Subcutaneous adipose tissue (tissue), 4 donors: Measurements from ENCODE around the gene GLIS1. TPM values are rescaled to one million over a fixed set of nuclear protein-coding genes. Genes with fewer than 3 reads are reported as not detected.

Experiments used
- total RNA-seq, 4 donors: library from RNA; depleted of rRNA; stranded (reverse); fragments of >200 nt; gene quantifications; one replicate each; pipeline ENCODE4 v1.1.0, GENCODE V29; 2016
- TF ChIP-seq, protein P1 (sequence below): fragments of 450-650 bp; IDR thresholded peaks from one replicate; pipeline ENCODE4 v1.5.1; 2016; ENCODE audit warnings: low read depth, mild to moderate bottlenecking, control low read depth, antibody characterized with exemption, moderate library complexity

Gene GLIS1
- total RNA-seq, 4 donors from 2014 or later = 0.17 to 3.6 TPM; not detected in 2

DNA sequence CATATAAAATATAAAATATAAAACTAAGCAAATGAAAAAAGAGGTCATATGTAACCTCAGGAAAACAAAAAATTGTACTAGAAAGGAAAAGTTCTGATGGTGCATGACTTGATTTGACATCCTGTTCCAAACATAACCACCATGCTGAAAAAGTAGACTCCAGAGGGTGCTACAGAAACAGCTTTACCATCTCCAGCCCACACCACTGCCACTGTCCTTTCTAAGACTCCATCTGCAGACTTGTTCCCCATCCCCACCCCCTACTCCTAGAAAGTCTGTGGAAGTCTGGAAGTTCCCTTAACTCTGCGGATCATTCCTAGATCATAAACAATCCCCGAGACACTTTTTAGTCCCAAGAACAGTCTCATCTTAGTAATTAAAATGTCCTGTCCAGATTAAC is 20.5 kb downstream of the GLIS1 start:
- TF ChIP-seq, protein P1, sequence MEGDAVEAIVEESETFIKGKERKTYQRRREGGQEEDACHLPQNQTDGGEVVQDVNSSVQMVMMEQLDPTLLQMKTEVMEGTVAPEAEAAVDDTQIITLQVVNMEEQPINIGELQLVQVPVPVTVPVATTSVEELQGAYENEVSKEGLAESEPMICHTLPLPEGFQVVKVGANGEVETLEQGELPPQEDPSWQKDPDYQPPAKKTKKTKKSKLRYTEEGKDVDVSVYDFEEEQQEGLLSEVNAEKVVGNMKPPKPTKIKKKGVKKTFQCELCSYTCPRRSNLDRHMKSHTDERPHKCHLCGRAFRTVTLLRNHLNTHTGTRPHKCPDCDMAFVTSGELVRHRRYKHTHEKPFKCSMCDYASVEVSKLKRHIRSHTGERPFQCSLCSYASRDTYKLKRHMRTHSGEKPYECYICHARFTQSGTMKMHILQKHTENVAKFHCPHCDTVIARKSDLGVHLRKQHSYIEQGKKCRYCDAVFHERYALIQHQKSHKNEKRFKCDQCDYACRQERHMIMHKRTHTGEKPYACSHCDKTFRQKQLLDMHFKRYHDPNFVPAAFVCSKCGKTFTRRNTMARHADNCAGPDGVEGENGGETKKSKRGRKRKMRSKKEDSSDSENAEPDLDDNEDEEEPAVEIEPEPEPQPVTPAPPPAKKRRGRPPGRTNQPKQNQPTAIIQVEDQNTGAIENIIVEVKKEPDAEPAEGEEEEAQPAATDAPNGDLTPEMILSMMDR = no peak

DNA sequence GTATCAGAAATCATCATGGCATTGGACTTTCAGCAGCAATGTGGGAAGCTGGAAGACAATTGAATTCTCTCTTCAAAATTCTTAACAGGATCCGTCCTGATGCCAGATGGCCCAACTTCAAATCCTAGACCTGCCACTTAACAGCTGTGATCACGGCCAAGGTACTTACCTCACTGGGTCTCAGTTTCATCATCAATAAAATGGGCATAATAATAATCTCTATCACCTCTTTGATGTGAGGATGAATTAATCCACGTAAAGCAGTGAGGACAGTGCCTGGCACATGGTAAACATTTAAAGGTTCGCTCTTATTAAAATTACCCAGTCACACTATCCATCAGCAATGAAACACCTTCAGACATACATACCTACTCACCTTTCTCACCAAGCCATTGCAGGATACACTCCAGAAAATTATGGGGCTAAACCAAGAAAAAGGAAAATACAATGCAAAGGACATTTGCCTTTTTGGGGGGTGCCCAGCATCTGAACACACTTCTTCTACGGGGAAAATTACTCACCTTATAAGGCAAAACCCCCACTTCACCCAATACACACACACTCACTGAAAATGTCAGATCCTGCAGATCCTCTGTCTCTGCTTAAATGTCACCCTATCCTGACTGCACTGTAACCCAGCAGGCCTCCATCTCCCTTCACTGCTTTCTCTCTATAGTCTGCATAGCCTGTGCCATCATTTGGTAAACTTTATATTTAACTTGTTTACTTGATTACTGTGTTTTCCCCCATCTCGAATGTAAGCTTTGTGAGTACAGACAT is 21.7 kb downstream of the GLIS1 start:
- TF ChIP-seq, protein P1 = no peak

DNA sequence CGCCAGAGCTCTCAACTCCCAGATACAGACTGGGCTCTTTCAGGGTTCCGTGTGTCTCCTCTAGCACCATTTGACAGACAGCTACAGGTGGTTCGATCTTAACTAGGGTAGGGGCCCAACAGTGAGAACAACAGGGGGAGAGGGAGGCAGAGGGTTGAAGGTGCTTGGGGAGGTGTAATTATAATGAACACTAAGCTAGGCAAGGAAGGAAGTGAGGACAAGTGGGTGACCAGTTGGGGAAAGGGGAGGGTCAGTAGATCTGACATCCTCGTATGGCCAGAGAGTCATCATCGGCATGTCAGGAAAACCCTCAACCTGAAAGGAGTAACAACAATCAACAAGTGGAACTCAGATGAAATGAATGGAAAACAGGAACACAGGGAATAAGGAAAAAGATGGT is 22.8 kb downstream of the GLIS1 start:
- TF ChIP-seq, protein P1 = no peak

DNA sequence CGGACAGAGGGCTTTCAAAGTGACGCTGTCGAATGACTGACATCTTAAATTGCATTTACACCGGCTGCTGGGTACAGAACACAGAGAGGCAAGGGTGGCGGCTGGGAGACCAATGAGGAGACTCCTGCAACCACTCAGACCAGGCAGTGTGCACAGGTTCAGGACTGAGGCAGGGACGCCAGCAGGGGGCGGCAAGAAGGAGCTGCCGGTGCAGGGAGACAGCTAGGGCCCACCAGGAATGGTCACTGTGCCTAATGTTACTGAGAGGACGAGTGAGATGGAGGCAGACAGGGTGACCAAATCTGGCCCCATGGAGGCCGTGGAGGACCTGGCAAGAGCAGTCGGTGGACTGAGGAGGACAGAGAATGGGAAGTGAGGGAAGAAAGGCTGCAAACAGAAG is 23.5 kb downstream of the GLIS1 start:
- TF ChIP-seq, protein P1 = no peak

DNA sequence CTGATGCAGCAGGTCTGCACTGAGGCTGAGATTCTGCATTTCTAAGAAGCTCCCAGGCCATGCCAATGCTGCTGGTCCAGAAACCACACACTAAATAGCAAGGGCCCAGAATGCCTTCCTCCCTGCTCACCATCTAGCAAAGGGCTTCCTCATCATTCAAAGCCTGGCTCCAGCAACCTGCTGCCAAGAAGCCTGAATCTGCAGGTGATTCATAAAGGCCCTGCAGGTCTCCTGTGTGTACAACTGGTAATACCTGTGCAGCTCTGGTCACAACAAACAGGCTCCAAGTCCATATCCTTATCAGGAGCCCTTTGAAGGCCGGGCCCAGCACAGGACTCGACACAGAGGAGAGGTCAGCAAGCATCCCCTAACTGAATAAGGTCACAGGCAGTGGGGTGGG is 26.7 kb downstream of the GLIS1 start:
- TF ChIP-seq, protein P1 = no peak

DNA sequence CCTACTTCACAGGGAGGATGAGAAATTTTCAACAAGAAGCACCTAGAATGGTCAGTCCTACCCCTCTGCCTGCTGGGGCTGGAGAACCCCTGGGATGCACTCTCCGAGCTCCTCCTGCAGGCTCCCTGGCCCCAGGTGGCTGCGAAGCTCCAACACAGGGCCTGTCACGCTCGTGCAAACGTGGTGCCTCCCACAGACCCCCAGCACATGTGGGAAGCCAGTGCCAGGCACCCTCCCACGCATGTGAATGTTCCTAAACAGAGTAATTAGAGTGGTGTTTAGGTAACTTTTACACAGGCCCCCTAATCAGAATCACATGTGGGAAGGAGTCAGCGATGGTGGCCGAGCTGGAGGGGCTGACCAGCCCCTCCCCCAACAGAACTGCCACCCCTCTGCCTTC is 28.4 kb downstream of the GLIS1 start:
- TF ChIP-seq, protein P1 = no peak

DNA sequence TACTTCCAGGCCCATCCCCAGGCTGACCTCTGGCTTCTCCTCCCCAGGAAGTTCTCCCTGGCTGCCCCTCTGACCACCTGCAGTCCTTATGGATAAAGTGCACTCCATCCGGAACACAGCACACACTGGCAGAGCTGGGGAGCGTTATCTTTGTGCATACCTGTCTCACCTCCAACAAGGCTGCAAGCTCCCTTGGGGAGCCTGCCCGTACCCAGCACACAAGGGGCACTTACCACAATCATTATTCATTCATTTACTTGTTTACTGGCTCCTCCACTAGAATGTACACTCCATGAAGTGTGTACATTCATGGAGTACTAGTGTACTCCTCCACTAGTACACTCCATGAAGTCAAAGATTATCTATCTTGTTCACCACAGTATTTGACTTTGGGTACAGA is 30.3 kb downstream of the GLIS1 start:
- TF ChIP-seq, protein P1 = no peak
